NCI-H524 treated with DMSO at 0.1 percent for 48 hours (cell line): Measurements from ENCODE around the gene SLC41A3.
"Not testable (repeated sequence)": the region's sequence is repeated elsewhere in the genome, so short reads cannot be mapped to it uniquely, and the experiment has no call there.

ENCODE experiments used
- DNase-seq: peaks from one replicate; lab custom pipeline; 2025; lab: John Stamatoyannopoulos, UW

Gene SLC41A3

DNA sequence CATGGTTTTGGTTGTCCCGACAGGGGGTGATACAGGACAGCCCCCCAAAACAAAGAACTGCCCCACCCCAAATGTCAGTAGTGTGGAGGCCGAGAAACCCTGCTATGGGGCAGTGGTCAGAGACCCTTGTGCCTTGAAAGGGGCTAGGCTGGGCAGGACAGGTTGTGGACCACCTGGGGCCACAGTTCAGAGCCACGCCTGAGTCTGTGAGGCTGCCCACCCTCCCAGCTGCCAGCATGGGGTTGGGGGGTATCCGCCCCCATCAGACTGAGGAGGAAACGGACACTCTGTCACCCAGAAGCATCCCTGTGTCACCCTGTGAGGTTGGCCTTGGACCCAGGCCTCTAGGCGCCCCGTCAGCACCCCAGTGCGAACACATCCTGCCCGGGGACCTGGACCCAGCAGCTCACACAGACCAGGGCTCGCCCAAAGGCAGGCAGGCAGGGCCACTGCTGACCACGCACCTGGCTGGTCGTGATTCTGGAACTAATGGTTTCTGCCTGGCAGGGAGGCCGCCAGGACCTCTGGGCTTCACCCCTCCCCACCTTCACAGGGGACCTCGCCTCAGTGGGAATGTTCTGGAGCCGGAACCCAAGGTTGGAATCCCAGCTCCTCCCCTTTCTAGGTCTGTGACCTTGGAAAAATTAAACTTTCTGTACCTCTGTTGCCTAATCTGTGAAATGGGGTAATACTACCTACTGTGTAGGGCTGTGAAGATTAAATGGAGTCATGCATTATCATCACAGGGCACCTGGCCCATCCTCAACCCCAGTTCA lies 1.4 kb downstream of the SLC41A3 start:
- DNase-seq, result no peak

DNA sequence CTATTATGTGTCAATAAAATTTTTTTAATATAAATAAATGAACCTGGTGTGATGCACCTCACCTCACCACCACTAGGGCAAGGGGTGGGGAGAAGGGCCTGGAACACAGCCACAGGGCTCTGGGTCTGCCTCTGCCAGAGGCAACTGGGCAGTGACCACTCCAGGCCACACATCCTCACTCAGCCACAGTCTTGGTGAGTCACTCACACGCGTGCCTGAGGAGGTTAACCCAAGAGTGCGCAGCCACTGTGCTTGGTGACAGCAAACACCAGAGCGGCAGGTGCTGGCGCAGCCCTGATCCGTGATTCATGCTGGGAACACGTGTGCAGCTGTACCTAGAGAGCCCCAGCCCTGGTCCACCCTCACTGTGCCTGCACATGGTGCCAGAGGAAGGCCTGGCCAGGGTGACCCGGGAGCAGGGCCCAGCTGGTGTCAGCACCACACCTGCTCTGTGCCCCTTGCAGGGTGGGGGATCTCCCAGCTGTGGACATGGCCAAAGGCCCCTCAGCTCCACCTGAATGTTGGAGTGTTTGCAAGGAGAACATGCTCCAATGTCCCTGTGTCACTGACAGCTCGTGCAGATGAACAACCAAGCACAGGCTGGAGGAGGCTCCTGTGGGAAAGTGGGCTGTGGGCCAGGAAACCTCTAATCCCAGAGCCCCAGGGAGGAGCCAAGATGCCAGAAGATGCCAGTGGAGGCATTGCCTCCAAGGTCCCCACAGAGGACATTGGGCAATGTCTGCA lies 2.1 kb downstream of the SLC41A3 start:
- no peak for DNase-seq

DNA sequence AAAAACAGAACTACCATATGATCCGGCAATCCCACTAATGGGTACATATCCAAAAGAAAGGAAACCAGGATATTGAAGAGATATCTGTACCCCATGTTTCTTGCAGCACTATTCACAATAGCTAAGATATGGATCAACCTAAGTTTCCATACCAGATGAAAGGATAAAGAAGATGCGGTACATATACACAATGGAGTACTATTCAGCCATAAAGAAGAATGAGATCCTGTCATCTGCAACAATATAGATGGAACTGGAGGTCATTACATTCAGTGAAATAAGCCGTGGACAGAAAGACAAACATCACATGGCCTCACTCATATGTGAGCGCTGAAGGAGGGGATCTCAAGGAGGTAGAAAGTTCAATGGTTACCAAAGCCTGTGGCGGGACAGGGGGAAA lies 3.0 kb downstream of the SLC41A3 start:
- DNase-seq, result no peak

GRCh38 chr3:126078866-126079265 lies 5.1 kb downstream of the SLC41A3 start:
- no peak for DNase-seq

GRCh38 chr3:126077754-126078153 lies 6.2 kb downstream of the SLC41A3 start:
- DNase-seq, result no peak

GRCh38 chr3:126076140-126076539 lies 7.8 kb downstream of the SLC41A3 start:
- no peak for DNase-seq

- no peak for DNase-seq
These were observed 13.8 kb downstream of the SLC41A3 start for GRCh38 chr3:126070146-126070545.

DNA sequence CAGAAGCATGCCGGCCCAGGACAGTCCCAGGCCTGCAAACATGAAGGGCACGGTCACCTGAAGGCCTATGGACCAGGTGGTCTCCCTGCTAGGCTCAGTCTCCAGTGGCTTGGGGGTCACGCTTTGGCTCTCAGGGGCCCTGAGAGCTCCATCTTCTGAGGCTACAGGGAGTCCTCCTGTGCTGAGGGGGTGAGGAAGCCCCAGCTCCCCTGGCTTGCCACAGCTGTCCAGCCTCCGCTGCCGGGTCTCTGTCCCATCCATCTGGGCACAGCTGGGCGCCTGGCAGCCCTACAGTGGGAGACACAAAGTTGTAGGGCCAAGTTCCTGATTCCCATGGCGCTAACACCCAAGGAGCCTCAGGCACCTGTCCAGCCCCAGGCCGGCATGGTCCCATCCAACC lies 16.0 kb downstream of the SLC41A3 start:
- DNase-seq, result no peak

DNA sequence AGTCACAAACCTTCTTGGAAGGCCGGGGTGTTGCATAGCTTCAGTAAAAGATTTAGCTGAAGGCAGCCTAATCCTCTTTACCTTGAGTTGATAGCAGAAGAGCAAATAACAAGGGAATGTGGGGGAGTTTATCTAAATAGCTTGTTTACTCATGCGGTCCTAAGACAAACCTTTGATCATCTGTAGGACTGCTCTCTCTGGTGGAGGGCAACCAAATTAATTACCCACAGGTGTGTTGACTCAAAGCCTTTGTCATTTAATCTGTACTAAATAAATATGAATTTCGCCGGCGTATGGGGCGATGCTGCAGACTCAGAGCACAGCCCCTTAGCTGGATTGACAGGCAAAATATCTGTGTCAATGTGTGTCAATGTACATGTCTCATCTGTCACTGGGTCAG lies 17.2 kb downstream of the SLC41A3 start:
- DNase-seq, result not testable (repeated sequence)

GRCh38 chr3:126065876-126066275 lies 18.0 kb downstream of the SLC41A3 start:
- no peak for DNase-seq

- no peak for DNase-seq
These were observed 19.2 kb downstream of the SLC41A3 start for GRCh38 chr3:126064627-126065258.

GRCh38 chr3:126063358-126063965 lies 20.5 kb downstream of the SLC41A3 start:
- DNase-seq, result no peak

GRCh38 chr3:126061301-126062032 lies 22.5 kb downstream of the SLC41A3 start:
- DNase-seq, result no peak

DNA sequence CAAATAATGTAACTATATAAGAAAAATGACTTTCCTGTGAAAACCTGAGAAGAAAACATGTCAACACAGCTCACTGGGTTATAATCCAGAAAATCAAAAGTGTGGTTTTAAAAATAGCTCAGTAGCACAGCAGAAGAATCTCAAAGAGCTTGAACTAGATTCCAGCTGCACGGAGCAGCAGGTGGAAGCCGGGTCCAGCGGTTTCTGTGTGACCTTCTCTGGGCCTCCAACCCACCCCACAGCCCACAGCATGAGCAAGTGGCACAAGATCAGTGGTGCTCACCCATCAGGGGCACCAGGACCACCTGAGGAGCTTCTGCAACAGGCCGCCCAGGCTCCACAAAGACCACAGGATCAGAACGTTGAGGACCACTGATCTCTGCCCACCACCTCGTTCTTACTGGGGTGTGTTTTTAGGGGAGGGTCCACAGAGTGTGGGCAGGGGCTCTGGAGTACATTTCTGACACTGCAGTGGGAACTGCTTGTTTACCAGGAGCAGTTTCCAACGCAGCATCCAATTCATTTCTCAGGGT lies 23.2 kb downstream of the SLC41A3 start:
- DNase-seq, result no peak

DNA sequence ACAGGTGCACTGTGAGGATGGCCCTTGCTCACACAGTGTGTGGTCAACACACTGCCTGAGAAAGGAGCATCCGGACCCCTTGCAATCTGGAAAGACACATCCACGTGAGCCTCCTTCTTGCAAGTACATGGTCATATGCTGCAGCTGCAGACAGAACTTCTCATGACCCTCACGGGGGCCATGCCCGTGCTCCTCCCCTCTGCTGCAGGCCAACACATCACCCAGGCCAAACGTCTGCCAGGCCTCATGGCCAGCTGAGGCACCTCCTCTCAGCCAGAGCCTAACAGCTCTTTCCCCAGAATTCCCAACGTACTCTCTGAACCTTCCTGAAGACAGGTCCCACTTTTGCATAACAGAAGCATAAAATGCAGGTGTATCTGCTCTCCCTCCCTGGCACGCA lies 25.3 kb downstream of the SLC41A3 start:
- DNase-seq, result no peak

DNA sequence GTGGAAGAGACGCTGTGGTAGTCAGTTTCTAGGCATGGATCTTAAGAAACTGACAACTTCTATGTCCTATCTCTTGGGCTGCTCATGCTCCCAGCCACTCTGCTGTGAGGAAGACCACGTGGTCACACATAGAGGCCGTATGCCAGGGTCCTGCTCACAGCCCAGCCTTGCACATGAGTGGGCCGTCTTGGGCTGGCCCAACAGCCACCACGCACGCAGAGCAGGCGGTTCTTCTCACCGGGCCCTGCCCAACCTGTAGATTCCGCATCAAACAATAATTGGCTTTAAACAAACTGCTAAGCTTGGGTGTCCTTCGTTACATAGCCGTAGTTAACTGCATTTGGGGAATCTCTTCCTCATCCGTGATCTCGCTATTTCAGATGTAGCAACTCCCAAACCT lies 26.0 kb downstream of the SLC41A3 start:
- no peak for DNase-seq

DNA sequence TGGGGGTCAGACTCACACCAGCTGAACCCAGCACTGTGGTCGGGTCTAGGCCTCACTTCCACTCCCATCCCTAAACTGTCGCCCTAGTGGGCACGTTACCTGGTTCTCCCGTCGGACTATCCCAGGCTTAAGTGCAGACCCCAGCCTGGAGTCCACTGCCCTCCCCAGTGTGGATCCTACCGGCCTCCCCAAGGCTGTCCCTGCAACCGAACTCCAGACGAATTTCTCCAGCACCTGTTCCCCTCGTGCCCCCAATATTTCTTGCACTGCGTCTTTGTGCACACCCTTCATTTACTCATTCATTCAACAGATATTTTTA lies 26.5 kb downstream of the SLC41A3 start:
- no peak for DNase-seq

DNA sequence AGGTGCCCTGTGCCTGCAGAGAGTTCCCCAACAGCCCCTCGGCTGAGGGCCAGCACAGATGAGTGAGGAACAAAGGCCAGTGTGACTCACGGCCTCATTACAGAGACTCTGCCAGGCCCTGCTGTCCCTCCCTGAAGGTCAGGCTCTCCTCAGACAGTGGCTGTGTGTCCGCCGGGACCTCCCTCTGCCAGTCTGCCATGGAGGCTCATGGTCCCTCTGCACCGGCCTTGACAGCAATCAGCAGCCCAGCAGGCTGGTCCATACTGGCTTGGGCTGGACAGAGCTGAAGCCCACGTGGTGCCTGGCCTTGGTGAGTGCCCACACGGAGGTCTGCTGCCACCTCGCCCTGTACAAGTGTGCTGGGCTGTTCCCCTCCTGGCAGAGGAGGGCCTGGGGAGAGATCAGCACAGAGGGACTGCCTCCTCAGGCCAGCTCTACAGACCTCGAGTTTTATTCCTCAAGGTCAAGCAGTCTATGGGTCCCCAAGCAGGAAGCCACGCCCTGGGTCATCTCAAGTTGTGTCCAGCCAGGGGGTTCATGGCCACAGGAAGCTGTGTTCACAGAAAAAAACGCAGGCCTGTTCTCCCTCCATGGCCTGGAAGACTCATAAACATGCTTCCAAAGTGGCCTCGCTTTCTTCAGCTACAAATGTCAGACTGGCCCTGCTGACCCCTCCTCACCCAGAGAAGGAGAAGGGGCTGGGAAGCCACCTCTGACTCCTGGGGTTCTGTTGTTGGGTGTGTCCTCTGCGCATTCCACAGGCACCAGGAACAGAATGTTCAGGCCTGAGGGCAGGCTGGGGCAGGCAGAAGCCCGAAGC lies 27.0 kb downstream of the SLC41A3 start:
- DNase-seq, result no peak

- no peak for DNase-seq
These were observed 27.8 kb downstream of the SLC41A3 start for GRCh38 chr3:126056088-126056487.

DNA sequence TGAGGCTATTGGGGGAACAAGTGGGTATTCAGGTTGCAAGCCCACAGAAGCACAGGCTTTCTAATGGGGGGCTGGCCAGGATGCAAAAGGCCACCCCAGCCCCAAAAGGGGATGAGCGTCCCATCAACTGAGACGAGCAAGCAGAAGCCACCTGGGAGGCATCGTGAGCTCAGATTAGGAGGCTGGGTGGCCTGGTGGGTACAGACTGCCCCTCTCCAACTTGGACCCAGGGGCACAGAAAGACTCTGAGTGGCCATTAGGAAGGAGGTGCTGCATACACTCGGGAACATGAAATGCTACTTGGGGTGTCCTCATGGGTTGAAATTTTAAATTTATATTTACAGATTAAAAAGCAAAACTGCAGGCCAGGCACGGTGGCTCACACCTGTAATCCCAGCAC lies 29.1 kb downstream of the SLC41A3 start:
- DNase-seq, result no peak
